Keratinocyte (primary cell): Measurements from ENCODE around the gene CDH13.

ENCODE experiments used
- EZH2 ChIP-seq: IDR thresholded peaks from one replicate; pipeline ENCODE4 v1.6.1; 2012; ENCODE audit warnings: inconsistent platforms, mild to moderate bottlenecking, low read length, moderate library complexity
- TF ChIP-seq, protein P1 (sequence below), 3 experiments: IDR thresholded peaks in 1 of 3; conservative IDR thresholded peaks in 1 of 3; optimal IDR thresholded peaks in 1 of 3; 2 replicates in 2 of 3; 3 replicates in 1 of 3; pipeline versions ENCODE3 to v1.5.1; 2011; ENCODE audit warnings: low read length in 3 of 3, mild to moderate bottlenecking in 3 of 3, moderate library complexity in 2 of 3, control low read depth in 1 of 3, inconsistent platforms in 1 of 3; ENCODE audit not compliant: insufficient read depth in 2 of 3; ENCODE audit errors: extremely low read depth in 1 of 3

GRCh38 chr16:83630979-83631378 lies 1004.2 kb downstream of the CDH13 start:
- TF ChIP-seq EZH2, result no peak
- TF ChIP-seq, protein P1, sequence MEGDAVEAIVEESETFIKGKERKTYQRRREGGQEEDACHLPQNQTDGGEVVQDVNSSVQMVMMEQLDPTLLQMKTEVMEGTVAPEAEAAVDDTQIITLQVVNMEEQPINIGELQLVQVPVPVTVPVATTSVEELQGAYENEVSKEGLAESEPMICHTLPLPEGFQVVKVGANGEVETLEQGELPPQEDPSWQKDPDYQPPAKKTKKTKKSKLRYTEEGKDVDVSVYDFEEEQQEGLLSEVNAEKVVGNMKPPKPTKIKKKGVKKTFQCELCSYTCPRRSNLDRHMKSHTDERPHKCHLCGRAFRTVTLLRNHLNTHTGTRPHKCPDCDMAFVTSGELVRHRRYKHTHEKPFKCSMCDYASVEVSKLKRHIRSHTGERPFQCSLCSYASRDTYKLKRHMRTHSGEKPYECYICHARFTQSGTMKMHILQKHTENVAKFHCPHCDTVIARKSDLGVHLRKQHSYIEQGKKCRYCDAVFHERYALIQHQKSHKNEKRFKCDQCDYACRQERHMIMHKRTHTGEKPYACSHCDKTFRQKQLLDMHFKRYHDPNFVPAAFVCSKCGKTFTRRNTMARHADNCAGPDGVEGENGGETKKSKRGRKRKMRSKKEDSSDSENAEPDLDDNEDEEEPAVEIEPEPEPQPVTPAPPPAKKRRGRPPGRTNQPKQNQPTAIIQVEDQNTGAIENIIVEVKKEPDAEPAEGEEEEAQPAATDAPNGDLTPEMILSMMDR (optimal IDR thresholded peaks at IDR 0.05 in 1 of 3, IDR thresholded peaks at IDR 0.05 in 1 of 3, conservative IDR thresholded peaks at IDR 0.05 in 1 of 3; ENCODE audit: extremely low read depth in 1 of 3, insufficient read depth in 2 of 3, low read length in 3 of 3), result no peak
